ENCODE results near the gene IGSF9B.
A peak's percentile ranks its signal among the peaks of the same experiment; 100 is the strongest.

Gene IGSF9B

DNA sequence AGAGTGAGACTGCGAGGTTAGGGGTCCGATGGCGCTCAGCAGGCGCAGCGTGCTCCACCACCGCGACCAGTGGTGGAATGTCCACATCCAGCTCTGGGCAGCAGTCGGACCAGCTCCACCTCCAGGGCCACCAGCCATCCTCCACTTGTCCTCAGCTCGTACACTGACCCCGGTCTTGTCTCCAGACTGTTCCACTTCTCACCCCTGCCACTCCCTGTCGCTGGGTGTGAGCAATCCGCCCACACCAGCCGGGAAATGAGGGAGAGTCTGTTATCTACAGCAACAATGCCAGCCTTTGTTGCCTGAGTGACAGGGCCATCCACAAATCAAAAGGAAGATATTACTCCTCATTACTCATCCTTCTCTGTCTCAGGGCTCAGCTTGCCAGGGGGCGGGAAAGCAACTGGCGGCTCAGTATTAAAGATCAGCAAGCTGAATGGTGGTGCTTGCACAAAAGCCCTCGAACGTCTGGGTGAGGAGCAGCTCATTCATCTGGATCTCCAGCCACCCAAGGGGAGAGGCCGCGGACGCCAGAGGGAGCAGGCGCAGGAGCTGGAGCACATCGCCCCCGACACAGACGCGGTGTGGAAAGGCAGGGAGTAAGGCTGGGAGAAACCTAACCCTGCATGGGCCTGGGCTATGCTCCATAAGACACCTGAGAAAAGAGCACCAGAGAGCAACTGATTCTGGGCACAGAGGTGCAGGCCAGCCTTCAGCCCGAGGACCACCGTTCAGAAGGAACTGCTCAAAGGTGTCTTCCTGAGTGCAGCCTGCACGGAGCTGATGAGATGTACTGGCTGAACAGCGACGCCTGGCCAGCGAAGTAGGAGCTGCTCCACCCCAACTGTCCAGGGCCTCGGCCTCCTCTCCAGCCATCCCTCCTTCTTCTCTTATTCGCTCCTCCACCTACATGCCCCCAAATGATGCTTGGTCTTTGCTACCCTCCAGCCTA, 21.9 kb downstream of the IGSF9B start:
- FAIRE-seq (no peak), DNase-seq (ENCODE audit: insufficient read length) (no peak)
- TF ChIP-seq POLR2AphosphoS5 (IDR thresholded peaks at IDR 0.05; ENCODE audit: low read depth, low read length) (no peak), TAF1 (IDR thresholded peaks at IDR 0.05; ENCODE audit: borderline replicate concordance, low read depth, low read length) (no peak), POLR2A (IDR thresholded peaks at IDR 0.05; ENCODE audit: low read depth, low read length) (no peak)

DNA sequence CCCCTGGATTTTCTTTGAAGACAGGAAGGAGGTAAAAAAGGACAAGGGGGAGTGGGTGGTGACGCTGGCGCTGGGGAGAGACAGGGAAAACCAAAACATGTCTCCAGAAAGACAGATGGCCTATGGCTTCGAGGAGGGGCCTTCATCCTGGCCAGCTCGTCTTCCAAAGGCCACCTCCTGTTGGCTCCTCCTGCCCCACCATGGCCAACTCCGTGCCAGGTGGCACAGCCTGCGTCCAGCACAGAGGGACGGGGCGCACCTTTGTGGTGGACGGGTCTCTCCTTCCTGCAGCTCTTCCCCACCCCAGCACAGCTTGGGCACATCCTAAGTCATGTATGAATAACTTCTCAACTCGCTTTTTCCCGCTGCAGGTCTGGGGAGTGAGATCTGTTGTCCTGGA, 22.7 kb downstream of the IGSF9B start:
- TF ChIP-seq POLR2AphosphoS5 (IDR thresholded peaks at IDR 0.05; ENCODE audit: low read depth, low read length), result no peak
- DNase-seq (ENCODE audit: insufficient read length), result no peak
- FAIRE-seq, result no peak

DNA sequence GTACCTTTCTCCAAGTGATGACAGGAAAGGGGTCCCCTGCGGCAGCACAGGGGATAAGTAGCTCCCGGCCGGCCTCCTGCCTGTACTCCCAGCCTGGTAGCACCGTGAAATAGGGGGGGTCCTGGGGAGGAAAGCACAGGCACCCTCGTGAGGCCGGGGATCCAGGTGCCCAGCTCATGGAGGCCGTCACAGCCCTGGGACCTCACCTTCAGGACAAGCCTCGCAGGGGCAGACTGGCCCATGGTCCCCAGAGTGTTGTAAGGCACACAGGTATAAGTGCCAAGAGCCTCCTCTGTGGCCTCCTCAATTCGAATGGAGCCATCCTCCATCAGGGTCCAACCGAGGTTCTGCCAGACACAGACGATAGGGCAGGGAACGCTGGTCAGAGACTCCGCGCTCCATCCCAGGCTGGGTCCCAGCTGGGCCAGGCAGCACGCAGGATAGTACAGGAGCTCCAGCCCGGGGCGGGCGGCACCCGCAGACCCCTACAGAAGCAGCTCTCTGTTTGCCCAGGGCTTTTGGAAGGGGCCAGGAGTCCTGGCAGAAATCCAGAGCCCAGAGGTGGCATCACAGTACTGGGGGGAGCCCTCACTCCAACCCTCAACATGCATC, 25.2 kb downstream of the IGSF9B start:
- FAIRE-seq (no peak), DNase-seq (ENCODE audit: insufficient read length) (no peak)
- no peak for TF ChIP-seq POLR2AphosphoS5 (IDR thresholded peaks at IDR 0.05; ENCODE audit: low read depth, low read length)
- TF ChIP-seq TAF1 (IDR thresholded peaks at IDR 0.05; ENCODE audit: borderline replicate concordance, low read depth, low read length), result no peak
- no peak for TF ChIP-seq POLR2A (IDR thresholded peaks at IDR 0.05; ENCODE audit: low read depth, low read length)

DNA sequence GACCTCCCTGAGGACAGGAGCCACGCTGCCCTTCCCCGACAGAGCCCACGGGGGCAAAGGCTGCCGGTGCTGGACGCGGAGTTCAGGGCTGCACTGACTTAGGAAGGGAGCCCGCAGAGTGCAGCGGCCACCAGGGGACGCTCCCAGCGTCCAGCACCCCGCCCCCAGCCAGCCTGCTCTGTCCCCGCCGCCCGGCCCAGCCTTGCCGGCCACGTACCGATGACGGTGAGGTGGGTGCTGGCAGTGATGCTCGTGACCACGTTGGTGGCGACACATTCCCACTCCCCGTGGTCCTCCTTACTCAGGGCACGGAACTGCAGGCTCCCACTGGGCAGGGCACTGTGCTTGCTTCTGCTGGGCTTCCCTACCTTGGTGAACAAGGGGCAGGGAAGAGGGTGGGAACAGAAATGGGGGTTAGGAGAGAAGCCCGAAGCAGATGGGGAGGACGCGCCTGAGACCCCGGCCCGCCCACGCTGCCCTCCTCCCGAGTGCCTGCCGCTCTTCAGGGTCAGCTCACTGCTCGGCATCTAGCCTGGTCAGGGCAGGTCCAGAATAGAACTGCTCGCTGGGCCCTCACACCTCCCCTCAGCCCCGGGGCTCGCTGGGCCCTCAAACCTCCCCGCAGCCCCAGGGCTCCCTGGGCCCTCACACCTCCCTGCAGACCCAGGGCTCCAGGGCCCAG, 25.9 kb downstream of the IGSF9B start:
- DNase-seq (ENCODE audit: insufficient read length) (no peak), FAIRE-seq (no peak)
- TF ChIP-seq POLR2A (IDR thresholded peaks at IDR 0.05; ENCODE audit: low read depth, low read length) (no peak), TAF1 (IDR thresholded peaks at IDR 0.05; ENCODE audit: borderline replicate concordance, low read depth, low read length) (no peak), POLR2AphosphoS5 (IDR thresholded peaks at IDR 0.05; ENCODE audit: low read depth, low read length) (no peak)

DNA sequence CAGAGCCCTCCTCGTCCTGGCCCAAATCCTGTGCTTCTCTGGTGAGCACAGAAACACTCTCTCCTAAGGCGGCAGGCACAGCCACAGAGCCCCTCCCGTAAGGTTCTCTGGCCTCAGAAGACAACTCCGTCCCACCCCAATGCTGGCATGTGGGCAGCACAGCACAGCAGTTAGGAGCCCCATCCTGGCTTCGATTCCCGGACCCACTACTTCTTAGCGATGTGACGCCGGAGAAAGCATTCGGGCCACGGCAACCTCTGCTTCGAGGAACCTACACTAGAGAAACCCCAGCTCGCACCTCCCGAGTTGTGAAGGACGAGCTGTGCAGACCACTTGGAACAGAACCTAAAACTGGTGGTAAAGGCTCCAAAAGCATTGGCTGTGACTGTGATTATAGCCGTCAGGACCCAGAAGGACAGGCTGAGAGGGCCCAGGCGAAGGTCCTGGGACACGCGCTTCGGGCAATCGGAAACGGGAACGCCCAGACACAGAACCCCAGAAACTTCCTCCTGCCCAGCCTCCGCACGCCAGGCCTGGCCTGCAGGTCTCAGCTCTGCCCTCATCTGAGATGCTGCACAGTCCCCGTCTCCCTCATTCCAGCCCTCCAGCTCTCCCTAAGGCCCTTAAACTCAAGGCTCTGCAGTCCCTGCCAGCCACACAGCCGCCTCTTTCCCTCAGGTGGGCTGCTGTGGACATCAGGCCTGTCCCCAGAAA, 26.6 kb downstream of the IGSF9B start:
- FAIRE-seq, result no peak
- TF ChIP-seq TAF1 (IDR thresholded peaks at IDR 0.05; ENCODE audit: borderline replicate concordance, low read depth, low read length) (no peak), POLR2AphosphoS5 (IDR thresholded peaks at IDR 0.05; ENCODE audit: low read depth, low read length) (no peak), POLR2A (IDR thresholded peaks at IDR 0.05; ENCODE audit: low read depth, low read length) (no peak)
- no peak for DNase-seq (ENCODE audit: insufficient read length)

DNA sequence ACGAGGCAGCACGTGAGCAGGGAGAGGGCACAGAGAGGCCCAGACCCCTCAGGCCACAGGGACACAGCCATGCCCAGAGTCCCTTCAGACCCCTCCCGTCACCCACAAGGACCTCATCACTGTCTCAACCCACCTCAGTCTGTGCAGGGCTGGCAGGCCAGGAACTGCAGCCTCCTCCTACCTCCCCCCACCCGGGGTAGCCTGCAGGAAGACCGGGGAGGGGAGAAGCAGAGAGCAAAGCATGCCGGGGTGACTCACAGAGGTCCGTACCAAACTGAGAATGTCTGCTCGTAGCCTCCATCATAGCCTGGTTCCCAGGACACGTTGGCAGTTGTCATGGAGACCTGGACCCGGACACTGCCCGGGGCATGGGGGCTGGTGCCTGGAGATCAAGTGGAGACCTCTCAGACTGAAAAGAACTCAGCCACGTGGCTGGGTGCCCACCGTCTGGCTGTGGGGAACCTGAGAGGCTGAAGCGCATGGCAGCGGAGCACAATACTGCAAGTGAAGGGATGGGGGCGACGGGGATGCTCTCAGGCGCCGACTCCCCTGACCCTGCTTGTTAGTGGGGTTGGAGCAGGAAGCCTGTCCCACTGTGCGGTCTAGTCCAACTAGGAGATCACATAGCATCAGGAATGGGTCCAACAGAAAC, 27.2 kb downstream of the IGSF9B start:
- DNase-seq (ENCODE audit: insufficient read length) (no peak), FAIRE-seq (no peak)
- TF ChIP-seq POLR2AphosphoS5 (IDR thresholded peaks at IDR 0.05; ENCODE audit: low read depth, low read length) (no peak), POLR2A (IDR thresholded peaks at IDR 0.05; ENCODE audit: low read depth, low read length) (no peak), TAF1 (IDR thresholded peaks at IDR 0.05; ENCODE audit: borderline replicate concordance, low read depth, low read length) (no peak)

DNA sequence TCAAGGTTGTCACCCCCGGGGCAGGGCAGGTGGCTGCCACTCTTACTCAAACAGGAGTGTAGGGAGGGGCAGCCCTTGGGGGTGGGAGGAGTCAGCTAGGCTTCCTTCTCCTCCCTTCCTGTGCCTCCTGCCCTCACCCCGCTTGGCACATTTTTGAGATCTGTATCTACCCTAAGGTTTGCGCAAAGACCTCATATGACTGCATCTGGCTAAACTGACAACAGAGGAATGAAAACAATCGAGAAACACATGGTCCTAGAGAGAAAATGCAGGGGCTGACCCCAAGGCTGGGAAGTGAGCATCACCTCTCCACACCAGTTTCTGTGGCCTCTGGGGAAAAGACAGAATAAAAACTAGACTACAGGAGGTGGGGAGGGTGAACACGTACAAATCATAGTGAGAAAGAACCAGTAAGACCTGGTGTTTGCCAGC, 28.1 kb downstream of the IGSF9B start:
- DNase-seq (ENCODE audit: insufficient read length) (no peak), FAIRE-seq (peak; percentile 63)
- TF ChIP-seq POLR2A (IDR thresholded peaks at IDR 0.05; ENCODE audit: low read depth, low read length) (no peak), POLR2AphosphoS5 (IDR thresholded peaks at IDR 0.05; ENCODE audit: low read depth, low read length) (no peak)

DNA sequence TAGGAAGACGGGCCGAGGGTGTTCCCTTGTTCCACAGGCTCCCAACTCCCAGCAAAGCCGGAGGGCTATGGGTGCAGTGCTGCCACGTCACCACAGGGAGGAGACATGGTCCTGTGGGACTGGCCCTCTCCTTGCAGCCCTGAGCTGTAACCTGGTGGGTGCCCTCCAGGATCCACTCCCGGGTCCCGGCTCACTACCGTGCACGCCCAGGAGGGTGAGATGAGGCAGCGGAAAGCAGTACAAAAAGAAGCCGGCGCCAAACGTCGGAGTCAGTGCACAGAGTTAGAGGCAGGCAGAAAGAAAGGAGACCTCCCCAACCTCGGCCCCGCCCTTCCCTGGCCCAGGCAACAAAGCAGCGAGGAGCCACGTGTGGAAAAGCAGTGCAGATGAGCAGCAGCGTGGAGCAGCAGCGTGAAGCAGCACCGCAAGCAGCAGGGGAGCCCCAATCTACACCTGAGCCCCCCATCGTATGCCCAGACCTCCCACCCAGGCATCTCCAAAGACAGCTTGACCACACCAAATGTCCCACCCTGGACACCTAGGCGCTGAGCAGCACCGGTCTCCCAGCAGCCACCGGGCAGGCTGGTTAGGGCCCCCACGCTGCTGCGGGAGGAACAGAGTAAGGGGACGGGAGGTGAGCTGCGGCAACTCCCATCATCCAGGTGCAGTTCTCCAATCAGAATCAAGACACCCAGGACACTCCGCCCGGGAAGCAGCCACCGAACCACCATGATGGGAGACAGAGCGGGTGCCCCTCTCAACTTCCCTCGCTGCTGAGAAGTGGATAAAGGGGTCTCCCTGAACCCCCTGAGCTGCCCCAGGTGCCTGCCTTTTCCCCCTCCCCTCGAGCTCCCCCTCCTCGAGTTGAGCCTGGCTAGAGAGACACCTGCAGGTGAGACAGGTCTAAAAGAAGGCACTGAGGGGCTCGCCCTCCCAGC, 28.8 kb downstream of the IGSF9B start:
- peak; percentile 99 for FAIRE-seq
- TF ChIP-seq TAF1 (IDR thresholded peaks at IDR 0.05; ENCODE audit: borderline replicate concordance, low read depth, low read length), result no peak
- no peak for TF ChIP-seq POLR2A (IDR thresholded peaks at IDR 0.05; ENCODE audit: low read depth, low read length)
- TF ChIP-seq POLR2AphosphoS5 (IDR thresholded peaks at IDR 0.05; ENCODE audit: low read depth, low read length), result no peak
- peak; percentile 84 for DNase-seq (ENCODE audit: insufficient read length)

DNA sequence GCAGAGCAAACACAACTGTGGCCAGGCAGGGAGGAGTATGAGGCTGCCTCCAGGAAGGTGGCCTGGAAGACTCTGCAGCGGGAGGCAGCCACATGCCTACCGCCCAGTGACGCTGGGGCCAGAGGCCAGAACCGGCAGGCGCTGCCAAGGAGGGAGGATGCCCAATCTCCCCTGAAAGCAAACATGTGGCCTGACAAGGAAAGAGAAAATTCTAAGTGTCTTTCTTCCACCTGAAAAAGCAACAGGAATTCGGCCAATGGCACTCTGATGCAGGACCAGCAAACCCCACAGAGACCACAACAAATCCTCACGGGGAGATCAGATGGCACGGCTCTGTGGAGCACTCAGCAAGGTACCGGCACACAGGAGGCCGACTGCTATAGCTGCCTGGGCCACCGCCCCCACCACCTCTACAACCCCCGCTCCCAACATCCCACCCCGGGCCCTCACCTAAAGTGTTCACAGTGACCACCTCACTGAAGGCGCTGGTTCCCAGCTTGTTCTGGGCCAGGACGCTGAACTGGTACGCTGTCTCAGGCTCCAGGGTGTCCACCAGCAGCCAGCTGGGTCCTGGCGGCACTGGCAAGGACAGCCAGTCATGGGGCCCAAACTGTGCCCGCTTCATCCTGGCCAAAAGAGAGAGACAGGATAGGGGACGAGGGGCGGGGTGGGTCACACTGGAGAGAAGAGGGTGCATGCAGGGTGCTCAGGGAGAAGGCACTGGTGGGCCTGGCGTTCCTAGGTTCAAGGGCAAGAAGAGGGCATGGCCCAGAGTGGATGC, 30.1 kb downstream of the IGSF9B start:
- no peak for DNase-seq (ENCODE audit: insufficient read length)
- FAIRE-seq, result no peak
- TF ChIP-seq POLR2AphosphoS5 (IDR thresholded peaks at IDR 0.05; ENCODE audit: low read depth, low read length) (no peak), TAF1 (IDR thresholded peaks at IDR 0.05; ENCODE audit: borderline replicate concordance, low read depth, low read length) (no peak), POLR2A (IDR thresholded peaks at IDR 0.05; ENCODE audit: low read depth, low read length) (no peak)
